Type B pancreatic cell (in vitro differentiated cells): Measurements from ENCODE around the gene DOCK4. TPM values are rescaled to one million over a fixed set of nuclear protein-coding genes. Genes with fewer than 3 reads are reported as not detected.

ENCODE experiments used
- DNase-seq: peaks from one replicate; pipeline ENCODE4 v3.0.0; 2021; ENCODE audit warnings: mixed read lengths; ENCODE audit not compliant: unreplicated experiment; ENCODE audit errors: extremely low spot score
- H3K27ac Mint-ChIP-seq: 2 replicates; pipeline ENCODE4 v1.8.0; 2021; ENCODE audit warnings: mild to moderate bottlenecking, mixed read lengths
- H3K27me3 Mint-ChIP-seq: 2 replicates; pipeline ENCODE4 v1.8.0; 2021; ENCODE audit warnings: mixed read lengths
- H3K36me3 Mint-ChIP-seq: 2 replicates; pipeline ENCODE4 v1.8.0; 2021; ENCODE audit warnings: mixed read lengths
- H3K4me1 Mint-ChIP-seq: one replicate; pipeline ENCODE4 v1.8.0; 2021; ENCODE audit warnings: mixed read lengths; ENCODE audit not compliant: unreplicated experiment
- H3K4me3 Mint-ChIP-seq: 2 replicates; pipeline ENCODE4 v1.8.0; 2021; ENCODE audit warnings: mild to moderate bottlenecking, mixed read lengths
- H3K9me3 Mint-ChIP-seq: 2 replicates; pipeline ENCODE4 v1.8.0; 2021; ENCODE audit warnings: mixed read lengths
- CTCF ChIP-seq: fragments of 200-600 bp; sonication (generic); conservative IDR thresholded peaks from 2 replicates; pipeline ENCODE4 v1.5.0; 2021; ENCODE audit warnings: antibody characterized with exemption, mild to moderate bottlenecking
- total RNA-seq: library from RNA; stranded (reverse); gene quantifications from 2 replicates; pipeline ENCODE4 v1.2.1, GENCODE V29; 2021; ENCODE audit warnings: low replicate concordance

The DOCK4 gene
- total RNA-seq, 1 donor from 2014 or later = 24.6 TPM

GRCh38 chr7:112072541-112073245 lies 133.5 kb downstream of the DOCK4 start:
- TF ChIP-seq CTCF = no peak
- Mint-ChIP-seq H3K4me3 (no peak overlapping the region), H3K27ac (no peak overlapping the region), H3K4me1 (peaks cover 5% of the 10 kb centered on the region), H3K9me3 (peaks cover 9% of the 10 kb centered on the region), H3K36me3 (no peaks in the 10 kb centered on the region), H3K27me3 (no peaks in the 10 kb centered on the region)
- DNase-seq = no peak

- Mint-ChIP-seq H3K4me1 (peaks cover 11% of the 10 kb centered on the region), H3K27ac (no peak overlapping the region), H3K27me3 (no peaks in the 10 kb centered on the region), H3K9me3 (peaks cover 9% of the 10 kb centered on the region), H3K4me3 (no peak overlapping the region), H3K36me3 (no peaks in the 10 kb centered on the region)
- TF ChIP-seq CTCF = no peak
- no peak for DNase-seq
Measured at GRCh38 chr7:112071856-112072255, 134.3 kb downstream of the DOCK4 start.

- TF ChIP-seq CTCF = no peak
- H3K36me3 Mint-ChIP-seq = no peaks in the 10 kb centered on the region
- no peak overlapping the region for H3K27ac Mint-ChIP-seq
Measured at GRCh38 chr7:112070674-112071256, 135.4 kb downstream of the DOCK4 start.

GRCh38 chr7:112069879-112070321 lies 136.3 kb downstream of the DOCK4 start:
- DNase-seq = no peak
- H3K36me3 Mint-ChIP-seq = no peaks in the 10 kb centered on the region
- TF ChIP-seq CTCF = no peak
- no peaks in the 10 kb centered on the region for H3K27me3 Mint-ChIP-seq
- no peak overlapping the region for H3K4me3 Mint-ChIP-seq
- H3K4me1 Mint-ChIP-seq = peaks cover 11% of the 10 kb centered on the region
- no peak overlapping the region for H3K27ac Mint-ChIP-seq
- peaks cover 9% of the 10 kb centered on the region for H3K9me3 Mint-ChIP-seq

More at GRCh38 chr7:112070674-112071256, 135.4 kb downstream of the DOCK4 start:
- peaks cover 11% of the 10 kb centered on the region for H3K4me1 Mint-ChIP-seq
- DNase-seq = no peak
- no peak overlapping the region for H3K4me3 Mint-ChIP-seq
- H3K27me3 Mint-ChIP-seq = no peaks in the 10 kb centered on the region
- H3K9me3 Mint-ChIP-seq = peaks cover 9% of the 10 kb centered on the region

- TF ChIP-seq CTCF = no peak
- Mint-ChIP-seq H3K9me3 (peaks cover 9% of the 10 kb centered on the region), H3K4me3 (no peak overlapping the region), H3K27ac (no peak overlapping the region), H3K27me3 (no peaks in the 10 kb centered on the region), H3K4me1 (peaks cover 11% of the 10 kb centered on the region), H3K36me3 (no peaks in the 10 kb centered on the region)
- no peak for DNase-seq
Measured at GRCh38 chr7:112068967-112069366, 137.2 kb downstream of the DOCK4 start.
